ENCODE results near the gene NELFA.

GRCh38 chr4:1996866-1997611 is 11.7 kb downstream of the NELFA start:
- TF ChIP-seq CTCF (IDR thresholded peaks at IDR 0.05) (no peak), POLR2A (IDR thresholded peaks at IDR 0.05) (no peak)
